Activated naive CD4-positive, alpha-beta T cell treated with anti-CD3 and anti-CD28 coated beads, Interleukin-2, amount 50 U/mL, for 16 hours (primary cell): ENCODE results near the gene LITAFD.
"Not testable (repeated sequence)": the region's sequence is repeated elsewhere in the genome, so short reads cannot be mapped to it uniquely, and the experiment has no call there.

Experiments used
- DNase-seq: peaks from one replicate; pipeline ENCODE4 v3.0.0-alpha.2; 2020

LITAFD gene

GRCh38 chr16:8882041-8882617 lies at the start of gene LITAFD:
Gene LITAFD (plus strand): TSS chr16:8882351. CDS start chr16:8884356, 2,005 bp downstream.
- DNase-seq, result no peak

- no peak for DNase-seq
Measured at GRCh38 chr16:8832717-8833105, 49.4 kb upstream of the LITAFD start.

- not testable (repeated sequence) for DNase-seq
Measured at GRCh38 chr16:8836797-8837196, 45.4 kb upstream of the LITAFD start.

- not testable (repeated sequence) for DNase-seq
Measured at GRCh38 chr16:8837594-8837993, 44.6 kb upstream of the LITAFD start.

- DNase-seq, result not testable (repeated sequence)
Measured at GRCh38 chr16:8842016-8842415, 40.1 kb upstream of the LITAFD start.

GRCh38 chr16:8843296-8843695 lies 38.9 kb upstream of the LITAFD start:
- DNase-seq, result not testable (repeated sequence)

GRCh38 chr16:8845699-8846298 lies 36.4 kb upstream of the LITAFD start:
- no peak for DNase-seq

- no peak for DNase-seq
Measured at GRCh38 chr16:8846401-8846932, 35.7 kb upstream of the LITAFD start.

GRCh38 chr16:8847145-8847544 lies 35.0 kb upstream of the LITAFD start:
- no peak for DNase-seq

- no peak for DNase-seq
Measured at GRCh38 chr16:8847623-8848022, 34.5 kb upstream of the LITAFD start.

GRCh38 chr16:8848231-8848938 lies 33.8 kb upstream of the LITAFD start:
- DNase-seq, result no peak

GRCh38 chr16:8848939-8849391 lies 33.2 kb upstream of the LITAFD start:
- no peak for DNase-seq

- no peak for DNase-seq
Measured at GRCh38 chr16:8849411-8850011, 32.6 kb upstream of the LITAFD start.

GRCh38 chr16:8850279-8850885 lies 31.8 kb upstream of the LITAFD start:
- DNase-seq, result no peak

- DNase-seq, result no peak
Measured at GRCh38 chr16:8851761-8852403, 30.3 kb upstream of the LITAFD start.

GRCh38 chr16:8852534-8852933 lies 29.6 kb upstream of the LITAFD start:
- DNase-seq, result no peak

- no peak for DNase-seq
Measured at GRCh38 chr16:8853150-8853549, 29.0 kb upstream of the LITAFD start.

- no peak for DNase-seq
Measured at GRCh38 chr16:8853611-8854010, 28.5 kb upstream of the LITAFD start.

- DNase-seq, result no peak
Measured at GRCh38 chr16:8854298-8854948, 27.7 kb upstream of the LITAFD start.

- DNase-seq, result no peak
Measured at GRCh38 chr16:8855051-8855786, 26.9 kb upstream of the LITAFD start.

GRCh38 chr16:8855972-8856371 lies 26.2 kb upstream of the LITAFD start:
- no peak for DNase-seq
